RKO (cell line): ENCODE measurements around the gene ITFG1.
"Not testable (repeated sequence)": the region's sequence is repeated elsewhere in the genome, so short reads cannot be mapped to it uniquely, and the experiment has no call there.

Source experiments
- DNase-seq: peaks from one replicate; pipeline ENCODE4 v3.0.0-alpha.2; 2016; ENCODE audit warnings: low spot score

The ITFG1 gene

GRCh38 chr16:47413041-47413440 lies 47.8 kb downstream of the ITFG1 start:
- DNase-seq, result no peak

GRCh38 chr16:47408491-47408890 lies 52.4 kb downstream of the ITFG1 start:
- DNase-seq, result no peak

- DNase-seq, result no peak
Measured at GRCh38 chr16:47395733-47396498, 64.9 kb downstream of the ITFG1 start.

- no peak for DNase-seq
Measured at GRCh38 chr16:47392081-47392480, 68.8 kb downstream of the ITFG1 start.

GRCh38 chr16:47388705-47389104 lies 72.2 kb downstream of the ITFG1 start:
- no peak for DNase-seq

GRCh38 chr16:47387026-47387734 lies 73.7 kb downstream of the ITFG1 start:
- no peak for DNase-seq

- DNase-seq, result no peak
Measured at GRCh38 chr16:47386201-47386718, 74.6 kb downstream of the ITFG1 start.

GRCh38 chr16:47382362-47382761 lies 78.5 kb downstream of the ITFG1 start:
- no peak for DNase-seq

GRCh38 chr16:47377154-47377553 lies 83.7 kb downstream of the ITFG1 start:
- DNase-seq, result no peak

GRCh38 chr16:47375423-47375822 lies 85.4 kb downstream of the ITFG1 start:
- no peak for DNase-seq

GRCh38 chr16:47374629-47375028 lies 86.2 kb downstream of the ITFG1 start:
- DNase-seq, result no peak

- DNase-seq, result no peak
Measured at GRCh38 chr16:47371271-47372014, 89.4 kb downstream of the ITFG1 start.

GRCh38 chr16:47370536-47370935 lies 90.3 kb downstream of the ITFG1 start:
- DNase-seq, result no peak

- no peak for DNase-seq
Measured at GRCh38 chr16:47366228-47366627, 94.6 kb downstream of the ITFG1 start.

- DNase-seq, result no peak
Measured at GRCh38 chr16:47363761-47364160, 97.1 kb downstream of the ITFG1 start.

GRCh38 chr16:47359478-47359877 lies 101.4 kb downstream of the ITFG1 start:
- no peak for DNase-seq

- DNase-seq, result peak; percentile 19
Measured at GRCh38 chr16:47358816-47359215, 102.0 kb downstream of the ITFG1 start.

GRCh38 chr16:47349029-47349428 lies 111.8 kb downstream of the ITFG1 start:
- not testable (repeated sequence) for DNase-seq

- not testable (repeated sequence) for DNase-seq
Measured at GRCh38 chr16:47347021-47347696, 113.7 kb downstream of the ITFG1 start.

- DNase-seq, result no peak
Measured at GRCh38 chr16:47342055-47342454, 118.8 kb downstream of the ITFG1 start.

GRCh38 chr16:47330562-47330961 lies 130.3 kb downstream of the ITFG1 start:
- not testable (repeated sequence) for DNase-seq

GRCh38 chr16:47324309-47324708 lies 136.6 kb downstream of the ITFG1 start:
- not testable (repeated sequence) for DNase-seq
